Forelimb muscle (tissue), 1 donor: ENCODE data around the gene SAMD4B. TPM values are rescaled to one million over a fixed set of nuclear protein-coding genes. Genes with fewer than 3 reads are reported as not detected.

ENCODE experiments used
- DNase-seq: peaks from one replicate; pipeline ENCODE4 v3.0.0-alpha.2; 2013; ENCODE audit warnings: low read depth
- polyA plus RNA-seq: library from polyadenylated mRNA; unstranded; fragments of 120-200 nt; gene quantifications from one replicate; pipeline ENCODE4 v1.2.1, GENCODE V29; 2013; ENCODE audit not compliant: insufficient read length

SAMD4B gene
- polyA plus RNA-seq, 1 donor, result 79.3 TPM

GRCh38 chr19:39425744-39426143 lies 83.5 kb downstream of the SAMD4B start:
- DNase-seq, result no peak

- DNase-seq, result no peak
These were observed 83.9 kb downstream of the SAMD4B start for GRCh38 chr19:39426170-39426569.

- DNase-seq, result no peak
These were observed 85.5 kb downstream of the SAMD4B start for GRCh38 chr19:39427707-39428106.

DNA sequence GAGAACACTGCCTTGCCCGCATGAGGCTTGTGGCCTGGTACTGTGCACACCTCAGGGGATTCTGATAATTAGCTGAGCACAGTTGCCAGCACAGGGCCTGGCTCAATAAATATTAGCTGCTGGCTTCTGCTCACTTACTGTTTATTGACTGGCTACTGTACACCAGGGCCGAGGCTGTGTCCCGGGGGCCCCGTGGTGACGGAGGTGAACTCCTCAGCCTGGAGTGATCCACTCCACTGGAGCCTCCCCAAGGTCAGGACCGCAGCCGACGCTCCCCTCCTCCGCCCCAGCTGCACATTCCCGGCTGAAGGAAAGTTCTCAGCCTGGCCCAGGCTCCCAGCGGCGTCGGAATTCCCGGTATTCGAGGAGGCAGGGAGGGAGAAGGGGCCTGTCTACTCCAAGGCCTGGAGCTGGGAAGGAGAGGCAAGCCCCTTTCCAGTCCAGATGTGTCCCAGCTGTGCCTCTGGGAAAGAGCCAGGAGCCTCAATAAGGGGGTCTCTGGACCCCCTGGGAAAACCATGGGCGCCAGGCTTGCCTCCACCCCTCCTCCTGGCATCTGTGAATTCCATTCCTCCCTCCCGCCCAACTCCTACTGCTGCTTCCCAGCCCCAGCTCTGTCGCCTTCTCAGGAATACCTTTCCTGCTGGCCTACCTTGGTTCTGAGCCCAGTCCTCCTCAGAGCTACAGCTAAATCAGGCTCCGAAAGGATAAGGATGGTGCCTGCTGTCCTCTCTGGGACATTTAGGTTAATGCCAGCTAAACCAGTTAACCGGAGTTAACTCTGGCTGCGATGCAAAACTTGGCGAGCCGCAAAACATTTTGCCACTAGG lies 86.3 kb downstream of the SAMD4B start:
- no peak for DNase-seq

DNA sequence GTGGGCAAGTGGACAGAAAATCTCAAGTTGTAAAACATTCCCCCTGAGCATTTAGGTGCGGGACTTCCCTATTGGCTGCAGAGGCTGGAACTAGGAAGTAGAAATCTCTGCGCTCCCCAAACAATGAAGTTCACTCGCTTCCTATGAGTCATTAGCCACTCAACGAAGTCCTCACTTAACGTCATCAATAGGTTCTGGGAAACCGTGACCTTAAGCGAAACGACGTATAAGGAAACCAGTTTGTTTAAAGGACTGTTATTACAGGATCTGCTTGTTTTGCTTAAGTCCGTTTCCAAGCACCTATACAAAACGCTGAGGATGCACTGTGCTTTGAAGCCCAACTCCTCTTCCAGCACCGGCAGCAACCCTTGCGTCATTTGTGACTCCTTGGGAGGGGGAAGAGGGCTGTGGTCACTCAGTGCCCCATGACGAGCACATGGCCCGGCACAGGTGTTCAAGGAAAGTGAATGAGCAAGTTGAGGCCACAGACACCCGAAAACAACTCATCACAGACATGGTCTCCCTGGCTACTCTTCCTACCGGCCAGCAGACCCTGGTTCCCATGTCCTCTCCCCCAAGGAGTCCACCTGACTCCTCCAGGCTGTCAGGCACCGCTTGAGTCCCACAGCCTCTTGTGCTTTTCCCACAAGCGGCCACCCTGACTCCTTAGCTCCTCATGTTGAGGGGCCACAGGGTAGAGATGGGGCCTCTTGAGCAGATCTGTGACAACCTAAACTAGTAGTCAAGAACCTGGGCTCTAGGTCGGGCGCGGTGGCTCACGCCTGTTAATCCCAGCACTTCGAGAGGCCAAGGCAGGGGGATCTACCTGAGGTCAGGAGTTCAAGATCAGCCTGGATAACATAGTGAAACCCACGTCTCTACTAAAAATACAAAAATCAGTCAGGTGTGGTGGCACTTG lies 88.7 kb downstream of the SAMD4B start:
- DNase-seq, result no peak

DNA sequence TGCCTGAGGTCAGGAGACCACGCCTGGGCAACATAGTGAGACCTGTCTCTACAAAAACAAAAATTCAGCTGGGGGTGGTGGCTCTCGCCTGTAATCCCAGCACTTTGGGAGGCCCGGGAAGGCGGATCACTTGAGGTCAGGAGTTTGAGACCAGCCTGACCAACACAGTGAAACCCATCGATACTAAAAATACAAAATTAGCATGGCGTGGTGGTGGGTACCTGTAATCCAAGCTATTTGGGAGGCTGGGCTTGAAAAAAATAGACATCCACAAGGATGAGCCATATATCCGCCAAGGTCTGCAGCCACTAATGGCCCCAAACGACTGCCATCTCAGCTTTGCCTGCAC lies 90.4 kb downstream of the SAMD4B start:
- DNase-seq, result no peak

- no peak for DNase-seq
These were observed 91.4 kb downstream of the SAMD4B start for GRCh38 chr19:39433480-39434079.

GRCh38 chr19:39434123-39435076 lies 92.2 kb downstream of the SAMD4B start:
- DNase-seq, result no peak

Other genes with a start within 250 kb of the SAMD4B start
- 17.5 TPM for gene PAK4, start 216.6 kb upstream of the SAMD4B start, polyA plus RNA-seq
- gene NCCRP1, start 145.5 kb upstream of the SAMD4B start, polyA plus RNA-seq, result 0.06 TPM
- not detected for gene SYCN, start 138.2 kb upstream of the SAMD4B start, polyA plus RNA-seq
- not detected for gene IFNL3, start 97.4 kb upstream of the SAMD4B start, polyA plus RNA-seq
- gene IFNL4, start 93.6 kb upstream of the SAMD4B start, polyA plus RNA-seq, result 0.10 TPM
- gene IFNL2, start 74.0 kb upstream of the SAMD4B start, polyA plus RNA-seq, result not detected
- not detected for gene IFNL1, start 46.0 kb upstream of the SAMD4B start, polyA plus RNA-seq
- 0.77 TPM for gene LRFN1, start 21.6 kb upstream of the SAMD4B start, polyA plus RNA-seq
- 14.5 TPM for gene GMFG, start 6.4 kb upstream of the SAMD4B start, polyA plus RNA-seq
- gene PAF1, start 48.7 kb downstream of the SAMD4B start, polyA plus RNA-seq, result 35.7 TPM
- 23.9 TPM for gene MED29, start 49.0 kb downstream of the SAMD4B start, polyA plus RNA-seq
- 36.5 TPM for gene ZFP36, start 64.4 kb downstream of the SAMD4B start, polyA plus RNA-seq
- gene PLEKHG2, start 70.2 kb downstream of the SAMD4B start, polyA plus RNA-seq, result 43.0 TPM
- gene RPS16, start 93.5 kb downstream of the SAMD4B start, polyA plus RNA-seq, result 2,074 TPM
- 81.6 TPM for gene SUPT5H, start 103.2 kb downstream of the SAMD4B start, polyA plus RNA-seq
- 49.2 TPM for gene TIMM50, start 138.4 kb downstream of the SAMD4B start, polyA plus RNA-seq
- gene DLL3, start 156.5 kb downstream of the SAMD4B start, polyA plus RNA-seq, result 0.10 TPM
- gene SELENOV, start 172.7 kb downstream of the SAMD4B start, polyA plus RNA-seq, result not detected
- gene EID2B, start 190.4 kb downstream of the SAMD4B start, polyA plus RNA-seq, result 2.0 TPM
- gene EID2, start 197.7 kb downstream of the SAMD4B start, polyA plus RNA-seq, result 8.8 TPM